Pancreas (tissue), 10 donors: ENCODE measurements around the gene EID3. TPM values are rescaled to one million over a fixed set of nuclear protein-coding genes. Genes with fewer than 3 reads are reported as not detected.

Source experiments
- ATAC-seq, 4 donors: fragments of 200-7000 bp; cut with Tn5 transposase; one replicate each; pipeline versions ENCODE4 v1.8.0 to v1.9.1; 2020; ENCODE audit warnings: mild to moderate bottlenecking in 4 of 4, moderate library complexity in 4 of 4
- DNase-seq, 6 donors: peaks; one replicate each; pipeline ENCODE4 v3.0.0-alpha.2; 2020
- FAIRE-seq: peaks from 2 replicates; lab custom pipeline; 2012; peaks lifted over from hg19 to GRCh38; lab: Jason Lieb, UNC
- H3K27ac ChIP-seq, 4 donors: fragments of 200-600 bp; sonication (generic); 1 replicate in 3 of 4; 2 replicates in 1 of 4; pipeline versions ENCODE4 v1.5.0 to v1.8.0; 2020
- H3K27me3 ChIP-seq, 4 donors: fragments of 200-600 bp; one replicate each; pipeline ENCODE4 v1.8.0; 2021
- H3K36me3 ChIP-seq, 3 donors: fragments of 200-600 bp; sonication (generic) in 1 of 3; one replicate each; pipeline versions ENCODE4 v1.5.0 to v1.8.0; 2020 to 2021
- H3K4me1 ChIP-seq, 3 donors: fragments of 200-600 bp; one replicate each; pipeline ENCODE4 v1.8.0; 2021
- H3K4me3 ChIP-seq, 4 donors: fragments of 200-600 bp; sonication (generic) in 2 of 4; one replicate each; pipeline versions ENCODE4 v1.5.0 to v1.8.0; 2020 to 2021
- H3K9me3 ChIP-seq, 4 donors: fragments of 200-600 bp; one replicate each; pipeline ENCODE4 v1.8.0; 2021
- WGBS, 2 donors: extraction: QIAGEN DNeasy Blood & Tissue Kit; methylation state at CpG; one replicate each; pipeline ENCODE4 v1.1.7; 2013; 5-methylcytosine and 5-hydroxymethylcytosine counted together
- intact Hi-C, 3 donors: fragments of 100-400 bp; cut with DNase I; formaldehyde crosslinking; loops; one replicate each; pipeline versions ENCODE4 v1.11.1 to v1.14.2; 2022
- polyA plus RNA-seq, 2 donors: library from polyadenylated mRNA; stranded (reverse); fragments of 200-250 nt; gene quantifications; one replicate each; pipeline ENCODE4 v1.2.3, GENCODE V29; 2013
- total RNA-seq, 6 donors: library from RNA; stranded (reverse); fragmentation: NEBNext Ultra II Directional in 4 of 6; extraction: Animal tissue kit (Norgen Biotek cat#: 25700) in 4 of 6; gene quantifications; one replicate each; pipeline versions ENCODE4 v1.2.1 to v1.2.4, GENCODE V29; 2021 to 2023
- TF ChIP-seq, protein P1 (sequence below), 4 donors: fragments of 200-600 bp; sonication (generic) in 3 of 4; IDR thresholded peaks; one replicate each; pipeline versions ENCODE4 v1.5.0 to v1.8.0; 2021; ENCODE audit warnings: antibody characterized with exemption in 4 of 4
- donor health status: healthy with polysubstance abuse.
- donor health status: DM: no; HTN: no; CAD: no; lungs with moderate emphysema.
- donor health status: DM: no; HTN: no; CAD: no.
- donor health status: control.
- donor health status: control.
- donor health status: Bipolar disorder and iron deficiency.
- donor health status: DM: yes; HTN: yes; CAD: no.
- donor health status: DM: no; HTN: no; CAD: no.
- donor health status: DM: no; HTN: no; CAD: no.
- donor health status: DM: yes; HTN: yes; CAD: no.

Gene EID3
- total and polyA plus RNA-seq, 8 donors, result 0.98 to 2.4 (median 1.2) TPM

DNA sequence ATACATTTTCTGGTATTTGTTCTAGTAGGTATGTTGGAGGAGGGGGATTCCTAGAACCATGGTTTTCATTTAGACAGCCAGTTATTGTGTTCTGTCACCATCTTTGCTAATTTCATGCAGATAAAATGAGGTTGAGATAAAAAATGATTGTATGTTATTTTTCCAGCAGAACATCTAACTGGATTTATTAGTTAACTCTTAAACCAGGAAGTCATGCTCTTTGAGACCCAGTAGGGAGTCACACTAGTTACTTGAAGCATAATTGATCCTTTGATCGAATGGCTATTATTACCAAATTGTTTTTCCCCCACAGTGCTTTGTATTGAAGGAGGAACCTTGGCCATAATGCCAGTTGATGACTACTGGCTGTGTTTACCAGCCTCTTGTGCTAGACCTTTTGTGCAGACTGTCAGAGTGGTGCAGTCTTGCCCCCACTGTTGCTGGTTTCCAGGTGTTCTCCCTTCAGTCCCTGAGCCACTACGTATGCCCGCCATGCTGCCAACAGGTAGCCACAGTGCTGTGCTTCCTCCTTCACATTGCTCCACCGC lies 6.0 kb downstream of the EID3 start:
- no peak for FAIRE-seq
- TF ChIP-seq, protein P1, sequence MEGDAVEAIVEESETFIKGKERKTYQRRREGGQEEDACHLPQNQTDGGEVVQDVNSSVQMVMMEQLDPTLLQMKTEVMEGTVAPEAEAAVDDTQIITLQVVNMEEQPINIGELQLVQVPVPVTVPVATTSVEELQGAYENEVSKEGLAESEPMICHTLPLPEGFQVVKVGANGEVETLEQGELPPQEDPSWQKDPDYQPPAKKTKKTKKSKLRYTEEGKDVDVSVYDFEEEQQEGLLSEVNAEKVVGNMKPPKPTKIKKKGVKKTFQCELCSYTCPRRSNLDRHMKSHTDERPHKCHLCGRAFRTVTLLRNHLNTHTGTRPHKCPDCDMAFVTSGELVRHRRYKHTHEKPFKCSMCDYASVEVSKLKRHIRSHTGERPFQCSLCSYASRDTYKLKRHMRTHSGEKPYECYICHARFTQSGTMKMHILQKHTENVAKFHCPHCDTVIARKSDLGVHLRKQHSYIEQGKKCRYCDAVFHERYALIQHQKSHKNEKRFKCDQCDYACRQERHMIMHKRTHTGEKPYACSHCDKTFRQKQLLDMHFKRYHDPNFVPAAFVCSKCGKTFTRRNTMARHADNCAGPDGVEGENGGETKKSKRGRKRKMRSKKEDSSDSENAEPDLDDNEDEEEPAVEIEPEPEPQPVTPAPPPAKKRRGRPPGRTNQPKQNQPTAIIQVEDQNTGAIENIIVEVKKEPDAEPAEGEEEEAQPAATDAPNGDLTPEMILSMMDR (IDR thresholded peaks at IDR 0.05), result no peak
- Histone ChIP-seq H3K27me3 (no peaks in the 10 kb centered on the region), H3K36me3 (peaks cover 0 to 4% (median 3%) of the 10 kb centered on the region in 3 donors), H3K4me1 (peaks cover 0 to 8% (median 0%) of the 10 kb centered on the region in 3 donors), H3K9me3 (no peaks in the 10 kb centered on the region), H3K27ac (no peak overlapping the region), H3K4me3 (no peak overlapping the region)
- 98 to 99% methylated on average over 4 of the region's 4 CpGs for WGBS, 2 donors
- ATAC-seq, result no peak
- no peak for DNase-seq
- intact Hi-C loops, result no loop called here

DNA sequence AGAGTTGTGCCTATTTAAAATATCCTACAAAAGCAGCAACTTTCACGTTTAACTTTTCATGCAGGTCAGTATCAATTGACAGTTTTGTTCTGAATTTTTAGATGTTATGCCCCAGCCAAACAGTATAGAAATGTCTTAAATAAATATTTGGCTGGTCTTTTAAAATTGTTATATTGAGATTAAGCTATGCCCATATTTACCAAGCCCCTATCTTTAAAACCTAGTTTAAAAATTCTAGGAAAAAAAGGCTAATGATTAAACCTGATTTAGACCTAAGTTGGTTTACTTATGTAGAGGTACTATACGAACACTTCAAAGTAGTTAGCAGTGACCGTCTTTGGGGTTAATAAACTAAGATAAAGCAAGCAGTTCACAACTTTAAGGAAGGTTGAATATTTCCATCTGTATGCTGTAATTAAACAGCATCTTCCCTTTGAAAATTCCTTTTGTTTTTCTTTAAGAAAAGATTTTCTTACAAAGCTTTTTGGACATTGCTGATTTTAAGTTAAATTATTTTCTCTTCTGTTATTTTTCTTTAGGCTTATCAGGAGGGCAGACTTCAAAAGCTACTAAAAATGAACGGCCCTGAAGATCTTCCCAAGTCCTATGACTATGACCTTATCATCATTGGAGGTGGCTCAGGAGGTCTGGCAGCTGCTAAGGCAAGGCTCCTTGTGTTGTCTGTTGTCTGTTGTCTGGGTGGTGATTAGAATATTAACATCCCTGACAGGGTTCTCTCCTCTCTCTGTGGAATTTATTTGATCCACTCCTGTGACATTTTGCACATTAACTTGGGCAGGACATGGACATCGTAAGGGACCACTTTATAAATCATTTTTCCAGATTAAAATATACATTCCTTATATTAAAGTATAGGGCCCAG lies 7.5 kb downstream of the EID3 start:
- no peak for ATAC-seq
- Histone ChIP-seq H3K4me3 (no peak overlapping the region), H3K36me3 (peaks cover 0 to 7% (median 4%) of the 10 kb centered on the region in 3 donors), H3K27ac (no peak overlapping the region), H3K27me3 (no peaks in the 10 kb centered on the region), H3K4me1 (peaks cover 0 to 8% (median 0%) of the 10 kb centered on the region in 3 donors), H3K9me3 (no peaks in the 10 kb centered on the region)
- intact Hi-C loops, result no loop called here
- FAIRE-seq, result no peak
- WGBS, 2 donors, result 51 to 55% methylated on average over 5 of the region's 5 CpGs
- no peak for DNase-seq
- TF ChIP-seq, protein P1 (IDR thresholded peaks at IDR 0.05), result no peak

DNA sequence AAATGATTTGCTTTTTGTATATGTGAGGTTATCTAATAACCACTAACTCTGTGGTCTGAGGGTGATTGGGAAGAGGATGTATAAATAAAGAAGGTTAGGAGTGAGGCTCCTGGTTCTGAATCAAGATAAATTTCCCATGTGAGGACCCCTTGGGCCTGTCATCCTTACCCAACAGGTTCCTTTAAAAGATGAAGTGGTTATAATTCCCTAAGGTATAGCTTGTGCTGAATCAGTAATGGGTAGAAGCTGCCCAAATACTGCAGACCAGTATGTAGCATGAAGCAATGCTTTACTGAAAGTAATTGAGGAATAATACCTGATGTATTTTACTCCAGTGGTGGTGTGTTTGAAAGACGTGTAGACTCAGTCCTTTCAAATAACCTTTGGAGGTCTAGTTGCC lies 8.7 kb downstream of the EID3 start:
- Histone ChIP-seq H3K9me3 (no peaks in the 10 kb centered on the region), H3K36me3 (peaks cover 0 to 14% (median 4%) of the 10 kb centered on the region in 3 donors), H3K4me1 (peaks cover 0 to 8% (median 0%) of the 10 kb centered on the region in 3 donors), H3K4me3 (no peak overlapping the region), H3K27ac (no peak overlapping the region), H3K27me3 (no peaks in the 10 kb centered on the region)
- no peak for FAIRE-seq
- intact Hi-C loops, result no loop called here
- ATAC-seq, result no peak
- WGBS, 2 donors, result 91 to 97% methylated on average over 1 of the region's 1 CpG
- TF ChIP-seq, protein P1 (IDR thresholded peaks at IDR 0.05), result no peak
- no peak for DNase-seq

DNA sequence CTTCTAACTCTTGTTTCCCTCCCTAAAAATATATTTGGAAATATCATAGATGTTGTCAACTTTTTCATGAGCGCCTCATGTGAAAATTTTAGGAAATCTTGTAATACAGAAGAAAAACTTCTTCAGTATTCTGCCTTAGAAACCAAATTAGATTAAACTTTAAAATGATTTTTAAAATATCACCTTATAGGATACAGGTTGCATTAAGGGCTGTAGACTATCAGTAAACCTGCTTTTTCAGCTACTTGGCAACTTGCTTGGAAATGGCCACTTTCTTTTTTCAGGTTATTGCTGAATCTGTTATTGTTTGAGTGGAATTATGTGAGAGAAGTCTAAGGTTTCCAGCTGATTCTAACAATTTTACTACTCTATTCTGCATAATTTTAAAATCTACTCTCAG lies 9.1 kb downstream of the EID3 start:
- ATAC-seq, result no peak
- H3K27me3 ChIP-seq, result no peaks in the 10 kb centered on the region
- H3K4me1 ChIP-seq, result peaks cover 0 to 8% (median 0%) of the 10 kb centered on the region in 3 donors
- peaks cover 0 to 14% (median 4%) of the 10 kb centered on the region in 3 donors for H3K36me3 ChIP-seq
- no peak for DNase-seq
- no peak overlapping the region for H3K27ac ChIP-seq
- FAIRE-seq, result no peak
- intact Hi-C loops, result no loop called here
- 96 to 100% methylated on average over 1 of the region's 1 CpG for WGBS, 2 donors
- TF ChIP-seq, protein P1 (IDR thresholded peaks at IDR 0.05), result no peak
- no peaks in the 10 kb centered on the region for H3K9me3 ChIP-seq
- H3K4me3 ChIP-seq, result no peak overlapping the region
